ENCODE data around the gene VPS4B.
A peak's percentile ranks its signal among the peaks of the same experiment; 100 is the strongest.

The VPS4B gene

GRCh38 chr18:63430526-63430925 is 8.2 kb upstream of the VPS4B start:
- DNase-seq (ENCODE audit: low read depth, low spot score), result no peak

GRCh38 chr18:63427558-63427957 is 5.3 kb upstream of the VPS4B start:
- DNase-seq (ENCODE audit: low read depth, low spot score), result peak; percentile 16

- DNase-seq (ENCODE audit: low read depth, low spot score), result no peak
These were observed 608 bp upstream of the VPS4B start for GRCh38 chr18:63422864-63423304.

- no peak for DNase-seq (ENCODE audit: low read depth, low spot score)
These were observed 762 bp downstream of the VPS4B start for GRCh38 chr18:63421514-63421913.

- no peak for DNase-seq (ENCODE audit: low read depth, low spot score)
These were observed 9.3 kb downstream of the VPS4B start for GRCh38 chr18:63412953-63413352.

- peak; percentile 43 for DNase-seq (ENCODE audit: low read depth, low spot score)
These were observed 11.5 kb downstream of the VPS4B start for GRCh38 chr18:63410792-63411191.

GRCh38 chr18:63409301-63409700 is 13.0 kb downstream of the VPS4B start:
- DNase-seq (ENCODE audit: low read depth, low spot score), result peak; percentile 29

GRCh38 chr18:63407734-63408133 is 14.5 kb downstream of the VPS4B start:
- DNase-seq (ENCODE audit: low read depth, low spot score), result no peak

GRCh38 chr18:63405986-63406385 is 16.3 kb downstream of the VPS4B start:
- no peak for DNase-seq (ENCODE audit: low read depth, low spot score)

- no peak for DNase-seq (ENCODE audit: low read depth, low spot score)
These were observed 19.8 kb downstream of the VPS4B start for GRCh38 chr18:63402246-63403162.

- no peak for DNase-seq (ENCODE audit: low read depth, low spot score)
These were observed 23.0 kb downstream of the VPS4B start for GRCh38 chr18:63399300-63399699.

- DNase-seq (ENCODE audit: low read depth, low spot score), result no peak
These were observed 24.9 kb downstream of the VPS4B start for GRCh38 chr18:63397349-63397748.

- no peak for DNase-seq (ENCODE audit: low read depth, low spot score)
These were observed 26.8 kb downstream of the VPS4B start for GRCh38 chr18:63395503-63395902.

GRCh38 chr18:63394954-63395353 is 27.3 kb downstream of the VPS4B start:
- no peak for DNase-seq (ENCODE audit: low read depth, low spot score)

GRCh38 chr18:63387861-63388260 is 34.4 kb downstream of the VPS4B start:
- DNase-seq (ENCODE audit: low read depth, low spot score), result no peak

- no peak for DNase-seq (ENCODE audit: low read depth, low spot score)
These were observed 39.4 kb downstream of the VPS4B start for GRCh38 chr18:63382843-63383242.

GRCh38 chr18:63379639-63379962 is 42.7 kb downstream of the VPS4B start:
- no peak for DNase-seq (ENCODE audit: low read depth, low spot score)

GRCh38 chr18:63378919-63379638 is 43.2 kb downstream of the VPS4B start:
- no peak for DNase-seq (ENCODE audit: low read depth, low spot score)

- no peak for DNase-seq (ENCODE audit: low read depth, low spot score)
These were observed 44.8 kb downstream of the VPS4B start for GRCh38 chr18:63377275-63377980.

- DNase-seq (ENCODE audit: low read depth, low spot score), result no peak
These were observed 45.7 kb downstream of the VPS4B start for GRCh38 chr18:63376538-63376937.

GRCh38 chr18:63374540-63374939 is 47.7 kb downstream of the VPS4B start:
- no peak for DNase-seq (ENCODE audit: low read depth, low spot score)

- no peak for DNase-seq (ENCODE audit: low read depth, low spot score)
These were observed 49.1 kb downstream of the VPS4B start for GRCh38 chr18:63373161-63373560.
